Activated T-cell treated with anti-CD3 and anti-CD28 coated beads for 4 hours (primary cell): ENCODE measurements around the gene OR2T35.

Experiments
- DNase-seq: peaks from one replicate; pipeline ENCODE4 v3.0.0-alpha.2; 2020

Gene OR2T35

DNA sequence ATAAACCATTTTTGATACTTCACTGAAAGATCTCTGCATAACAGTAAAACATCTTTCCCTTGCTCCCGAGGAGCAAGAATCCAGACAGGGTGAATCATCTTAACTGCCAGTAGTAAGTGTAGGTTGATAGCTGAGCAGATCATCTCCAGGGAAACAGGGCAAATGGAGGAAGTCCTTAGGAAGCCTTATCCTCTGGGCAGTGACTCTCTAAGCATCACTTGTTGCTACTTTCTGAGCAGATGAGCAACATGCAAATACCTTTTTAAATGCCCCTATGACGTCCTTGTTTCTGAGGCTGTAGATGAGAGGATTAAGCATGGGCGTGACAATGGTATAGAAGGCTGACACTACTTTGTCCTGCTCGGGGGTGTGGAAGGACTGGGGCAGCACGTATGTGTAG, 19.1 kb downstream of the OR2T35 start:
- no peak for DNase-seq

DNA sequence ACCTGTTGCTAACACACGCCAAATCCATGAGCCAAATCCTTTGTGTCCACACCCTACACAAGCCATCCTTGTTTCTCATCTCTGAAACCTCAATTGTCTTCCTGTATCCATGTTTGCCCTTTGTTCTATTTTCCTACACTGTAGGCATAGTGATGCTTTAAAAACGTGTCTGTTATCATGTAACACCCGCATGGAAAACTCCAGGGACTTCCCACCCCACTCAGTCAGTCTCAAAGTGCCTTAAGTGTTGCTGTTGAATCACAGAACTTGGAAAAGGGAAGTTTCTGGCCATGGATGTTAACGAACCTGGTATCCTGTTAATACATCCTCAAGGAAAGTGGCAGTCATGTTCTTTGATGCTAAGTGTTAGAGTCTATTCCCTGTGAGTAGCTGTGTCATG, 19.9 kb downstream of the OR2T35 start:
- DNase-seq = no peak

DNA sequence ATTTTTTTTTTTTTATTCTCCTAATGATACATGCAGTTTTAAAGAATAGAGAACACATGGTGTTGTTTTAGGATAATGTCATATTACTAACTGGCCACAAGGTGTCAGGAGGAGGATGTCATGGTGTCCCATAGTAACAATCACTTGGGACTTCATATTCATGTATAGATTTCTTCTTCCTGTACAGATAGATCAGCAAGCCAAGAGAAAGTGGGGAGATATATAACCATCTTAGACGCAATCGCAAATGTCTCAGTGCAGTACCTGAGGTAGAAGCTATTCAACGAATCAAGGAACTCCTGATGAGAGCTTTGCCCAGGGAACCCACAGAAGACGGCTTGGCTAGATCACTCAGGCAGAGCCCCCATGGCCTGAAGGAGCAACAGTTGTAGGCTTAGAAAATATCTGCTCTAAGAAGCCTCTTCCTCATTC, 22.5 kb downstream of the OR2T35 start:
- no peak for DNase-seq

DNA sequence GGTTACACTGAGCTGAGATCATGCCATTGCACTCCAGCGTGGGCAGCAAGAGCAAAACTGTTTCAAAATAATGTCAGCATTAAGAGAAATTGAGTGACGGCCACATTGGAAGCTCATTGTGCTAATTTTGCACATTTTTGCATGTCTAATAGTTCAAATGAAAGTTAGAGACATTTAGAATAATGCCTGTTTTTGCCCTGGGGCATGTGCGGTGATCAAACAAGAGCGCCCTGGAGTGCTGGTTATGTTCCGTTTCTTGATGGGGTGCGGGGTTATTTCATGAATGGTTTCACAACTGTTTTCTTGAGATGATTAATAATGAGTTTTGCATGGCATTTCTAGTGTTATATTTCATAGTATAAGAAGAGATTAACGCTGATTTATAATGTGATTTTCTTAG, 23.3 kb downstream of the OR2T35 start:
- DNase-seq = no peak

DNA sequence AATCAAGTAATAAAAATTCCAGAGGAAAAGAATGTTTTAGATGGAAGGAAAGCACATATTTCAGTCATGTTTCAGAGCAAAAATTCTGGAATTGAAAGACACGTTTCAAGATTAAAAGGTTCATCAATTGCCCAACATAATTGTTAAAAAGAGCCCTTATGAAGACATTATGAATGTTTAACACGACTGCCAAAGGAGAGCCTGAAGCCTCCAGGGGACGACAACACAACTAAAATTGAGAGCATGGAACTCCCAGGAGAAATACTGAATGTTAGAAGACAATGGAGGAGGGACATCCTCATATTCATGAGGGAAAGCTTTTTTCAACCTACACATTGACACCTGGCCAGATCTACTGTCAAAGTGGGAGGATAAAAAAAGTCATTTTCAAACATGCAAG, 26.2 kb downstream of the OR2T35 start:
- peak; percentile 25 for DNase-seq

DNA sequence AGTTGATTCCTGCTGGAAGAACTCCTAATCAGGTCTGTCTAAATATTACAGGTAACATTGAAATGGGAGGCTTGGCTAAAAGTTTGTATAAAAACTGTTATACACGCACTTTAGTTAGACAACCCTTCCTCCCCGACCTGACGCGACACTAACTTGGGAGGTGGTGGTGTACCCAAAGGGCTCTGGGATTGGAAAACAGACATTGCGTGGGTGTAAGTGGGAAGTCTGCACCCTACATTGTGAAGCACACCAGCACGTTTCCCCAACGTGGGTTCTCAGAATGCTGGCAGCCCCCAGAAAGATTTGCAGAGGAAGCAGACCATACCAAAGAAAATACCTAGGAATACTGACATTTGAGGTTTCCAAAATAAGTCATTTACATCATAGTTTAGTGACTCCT, 27.0 kb downstream of the OR2T35 start:
- DNase-seq = no peak

DNA sequence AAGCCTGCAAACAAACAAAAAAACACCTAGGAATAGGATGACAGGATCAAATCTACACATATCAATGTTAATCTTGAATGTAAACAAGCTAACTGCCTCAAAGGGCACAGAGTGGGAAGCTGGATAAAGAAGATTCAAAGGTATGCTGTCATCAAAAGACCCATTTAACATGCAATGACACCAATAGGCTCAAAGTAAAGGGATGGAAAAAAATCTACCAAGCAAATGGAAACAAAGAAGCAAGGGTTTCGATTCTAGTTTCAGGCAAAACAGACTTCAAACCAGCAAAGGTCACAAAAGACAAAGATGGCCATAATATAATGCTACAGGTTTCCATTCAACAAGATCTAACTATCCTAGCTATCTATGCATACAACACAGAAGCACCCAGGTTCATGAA, 31.3 kb downstream of the OR2T35 start:
- DNase-seq = no peak

DNA sequence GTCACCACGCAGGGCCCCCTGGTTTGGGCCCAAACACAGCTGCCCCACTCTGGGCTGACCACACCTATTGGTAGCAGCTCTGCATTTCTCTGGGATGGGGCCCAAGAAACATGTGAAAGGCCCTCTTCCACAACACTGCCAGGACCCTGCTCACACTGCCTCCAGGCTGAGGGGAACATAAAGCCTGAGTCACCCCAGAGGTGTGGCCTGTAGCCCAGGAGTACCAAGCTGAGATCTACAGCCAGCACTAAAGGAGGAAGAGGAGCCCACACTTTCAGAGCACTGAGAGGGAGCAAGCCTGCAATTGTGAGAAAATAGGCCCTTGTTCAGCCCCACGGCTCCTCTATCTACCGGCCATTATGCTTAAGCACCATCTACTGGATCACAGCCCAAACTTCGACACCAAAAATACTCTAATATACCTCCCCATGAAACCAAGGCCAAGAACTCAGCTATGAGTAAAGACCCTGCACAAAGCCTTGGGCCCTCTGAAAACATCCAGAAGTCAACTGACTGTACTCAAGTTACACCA, 33.1 kb downstream of the OR2T35 start:
- no peak for DNase-seq

DNA sequence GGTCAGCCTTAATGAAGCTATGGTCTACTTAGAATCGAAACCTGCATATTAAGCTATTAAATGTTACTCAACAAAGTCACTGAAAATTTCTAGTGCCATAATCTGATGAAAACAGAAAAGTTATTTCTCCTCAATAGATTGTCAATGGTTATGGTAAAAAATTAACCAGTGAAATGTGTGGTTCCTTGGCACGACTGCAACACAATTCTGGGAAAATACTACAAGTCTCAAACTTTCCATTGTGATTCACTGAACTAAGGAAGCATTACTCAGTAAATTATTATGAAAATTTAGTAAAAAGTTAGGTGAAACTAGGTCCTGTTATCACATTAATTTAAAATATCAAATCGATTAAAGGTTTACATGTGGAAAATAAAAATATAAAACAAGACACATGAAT, 34.8 kb downstream of the OR2T35 start:
- DNase-seq = no peak

DNA sequence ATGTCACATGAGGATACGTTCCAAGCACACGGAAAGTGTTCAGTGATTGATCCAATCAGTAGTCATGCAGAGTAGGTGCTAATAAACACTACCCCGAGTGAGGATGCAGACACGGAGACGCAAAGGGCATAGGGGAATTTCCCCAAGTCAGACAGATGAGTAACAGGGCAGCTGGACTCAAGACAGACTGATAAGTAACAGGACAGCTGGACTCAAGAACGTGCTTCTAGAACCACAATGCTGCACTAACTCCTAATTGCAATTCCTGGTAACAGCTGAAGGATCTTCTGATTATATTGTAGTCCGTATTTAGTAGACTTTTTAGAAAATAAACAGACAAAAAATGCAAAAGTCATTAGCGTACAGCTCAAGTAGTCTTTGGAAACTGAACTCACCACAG, 45.7 kb downstream of the OR2T35 start:
- DNase-seq = no peak

DNA sequence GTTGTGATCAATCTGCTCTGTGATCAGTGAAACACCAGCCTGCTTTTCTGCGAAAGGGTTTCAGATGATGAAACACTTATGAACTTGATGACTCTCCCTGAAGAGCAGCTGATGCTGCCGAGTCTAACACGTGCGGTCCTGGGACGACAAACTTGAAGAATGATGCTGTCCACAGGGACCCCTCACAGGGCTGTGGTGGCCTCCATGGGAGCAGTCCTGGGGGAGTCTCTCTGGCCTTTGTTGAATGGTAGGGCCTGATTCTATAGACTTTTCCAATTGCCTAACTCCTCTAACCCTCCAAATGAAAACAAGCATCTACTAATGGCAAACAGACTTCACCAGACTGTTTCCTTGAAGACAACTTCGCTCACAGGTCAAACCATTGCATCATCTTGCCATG, 47.5 kb downstream of the OR2T35 start, which contains the start of gene OR2T10:
Gene OR2T10 (minus strand): TSS at position 112 of the 400 bp plus-strand sequence. CDS start 3,932 bp downstream, outside the sequence.
- no peak for DNase-seq

DNA sequence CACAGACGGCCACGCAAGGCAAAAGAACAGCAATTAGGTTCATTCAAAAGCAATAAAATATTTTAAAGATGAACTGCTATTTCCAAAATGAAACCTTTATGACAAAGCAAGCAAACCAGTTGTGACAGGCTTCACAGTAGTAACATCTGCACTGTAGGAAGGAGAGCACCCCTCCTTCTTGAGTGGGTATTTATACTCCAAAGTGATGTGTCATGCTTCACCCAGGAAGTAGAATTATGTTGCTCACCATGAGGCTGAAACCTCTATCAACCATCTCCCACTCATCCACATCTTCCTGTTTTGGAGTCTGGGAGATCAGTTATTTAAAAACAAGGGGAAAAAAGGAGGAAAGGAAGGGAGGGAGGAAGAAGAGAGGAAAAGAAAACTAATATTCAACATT, 48.5 kb downstream of the OR2T35 start:
- no peak for DNase-seq

DNA sequence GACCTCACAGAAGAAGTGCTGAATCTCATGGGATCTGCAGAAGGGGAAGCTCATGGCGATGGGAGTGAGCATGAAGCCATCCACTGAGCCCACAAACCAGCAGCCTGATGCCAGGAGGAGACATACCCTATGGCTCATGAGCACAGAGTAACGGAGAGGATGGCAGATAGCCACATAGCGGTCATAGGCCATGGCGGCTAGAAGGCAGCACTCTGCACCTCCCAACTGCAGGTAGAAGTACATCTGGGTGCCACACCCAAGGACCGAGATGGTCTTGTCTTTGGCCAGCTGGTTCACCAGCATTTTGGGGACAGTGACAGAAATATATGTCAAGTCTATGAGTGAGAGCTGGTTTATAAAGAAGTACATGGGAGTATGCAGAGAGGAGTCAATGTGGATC, 51.9 kb downstream of the OR2T35 start:
- DNase-seq = no peak

DNA sequence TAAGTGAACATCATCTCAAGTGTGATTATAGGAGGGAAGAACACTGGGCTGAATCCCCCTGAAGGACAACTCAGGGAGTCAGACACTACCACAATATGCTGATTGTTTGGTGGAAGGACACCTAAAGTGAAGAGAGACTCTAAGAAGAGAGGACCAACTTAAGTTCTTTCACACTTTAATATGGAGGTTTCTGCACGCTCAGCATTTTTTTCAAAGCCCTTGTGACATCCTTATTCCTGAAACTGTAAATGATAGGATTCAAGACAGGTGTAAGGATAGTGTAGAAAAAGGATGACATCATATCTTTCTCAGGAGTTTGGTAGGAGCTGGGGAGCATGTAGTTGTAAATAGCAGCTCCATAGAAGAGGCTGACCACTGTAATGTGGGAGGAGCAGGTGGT, 52.4 kb downstream of the OR2T35 start:
- no peak for DNase-seq

DNA sequence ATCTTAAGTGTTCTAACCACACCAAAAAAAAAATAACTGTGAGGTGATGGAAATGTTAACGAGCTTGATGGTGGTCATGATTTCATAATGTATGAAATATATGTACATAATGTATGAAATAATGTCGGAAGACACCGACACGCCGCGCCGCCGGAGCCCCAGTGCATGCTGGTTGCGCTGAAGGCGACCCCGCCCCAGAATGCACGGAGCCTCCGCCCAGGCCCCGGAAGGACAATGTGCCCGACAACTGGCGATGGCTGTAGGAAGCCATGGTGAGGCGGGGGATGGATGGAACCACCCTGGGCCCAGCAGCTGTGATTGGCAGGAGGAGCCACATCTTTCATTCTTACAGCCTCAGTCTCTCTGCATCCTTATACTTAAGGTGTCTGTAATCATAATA, 55.0 kb downstream of the OR2T35 start:
- DNase-seq = no peak

DNA sequence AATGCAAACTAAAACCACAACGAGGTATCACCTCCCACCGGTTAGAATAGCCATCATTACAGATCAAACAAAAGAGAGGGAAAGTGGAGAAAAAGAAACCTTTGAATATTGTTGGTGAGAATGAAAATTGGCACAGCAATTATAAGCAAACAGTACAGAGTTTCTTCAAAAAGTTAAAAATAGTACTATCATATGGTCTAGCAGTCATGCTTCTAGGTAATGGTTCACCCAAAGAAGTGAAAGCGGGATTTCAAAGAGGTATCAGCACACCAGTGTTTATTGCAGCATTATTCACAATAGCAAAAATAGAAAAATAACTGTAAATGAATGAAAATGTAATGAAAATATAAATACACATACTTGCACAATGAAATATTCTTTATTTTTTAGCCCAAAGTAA, 55.7 kb downstream of the OR2T35 start:
- DNase-seq = no peak
